Naive thymus-derived CD4-positive, alpha-beta T cell (primary cell): Measurements from ENCODE around the gene CTXN1. TPM values are rescaled to one million over a fixed set of nuclear protein-coding genes. Genes with fewer than 3 reads are reported as not detected.
A peak's percentile ranks its signal among the peaks of the same experiment; 100 is the strongest.

Source experiments
- ATAC-seq: fragments of 150-1000 bp; cut with Tn5 transposase; 2 replicates; pipeline ENCODE4 v1.10.0; 2021; ENCODE audit warnings: mild to moderate bottlenecking, moderate library complexity
- CTCF ChIA-PET: fragments of 350-600 bp; sonication (Branson Sonifier 250); formaldehyde crosslinking; loops from one replicate; lab custom pipeline; 2021; ENCODE audit warnings: antibody characterized with exemption; lab: Charles Lee
- POLR2A ChIA-PET: fragments of 350-600 bp; sonication (Branson Sonifier 250); formaldehyde crosslinking; loops from one replicate; lab custom pipeline; 2021; ENCODE audit warnings: antibody characterized with exemption, inconsistent platforms; lab: Charles Lee
- DNase-seq, 9 donors: peaks; one replicate each; pipeline versions ENCODE4 v3.0.0 to v3.0.0-alpha.2; 2020 to 2022; ENCODE audit warnings: mixed read lengths in 1 of 9
- H3K27ac ChIP-seq: one replicate; pipeline ENCODE4 v1.7.0; 2013; ENCODE audit warnings: mild to moderate bottlenecking, low read depth, low read length, moderate library complexity
- H3K27me3 ChIP-seq, 2 donors: one replicate each; pipeline ENCODE4 v1.7.0; 2013; ENCODE audit warnings: low read length in 2 of 2, mild to moderate bottlenecking in 2 of 2, moderate library complexity in 2 of 2; ENCODE audit not compliant: control insufficient read depth in 2 of 2, insufficient read depth in 2 of 2
- H3K36me3 ChIP-seq, 3 experiments: 1 replicate in 2 of 3; 2 replicates in 1 of 3; pipeline ENCODE4 v1.7.0; 2013; ENCODE audit warnings: low read length in 3 of 3, mild to moderate bottlenecking in 3 of 3, moderate library complexity in 1 of 3; ENCODE audit not compliant: insufficient read depth in 3 of 3, control insufficient read depth in 2 of 3
- H3K4me1 ChIP-seq, 2 donors: one replicate each; pipeline ENCODE4 v1.7.0; 2013; ENCODE audit warnings: low read length in 2 of 2, mild to moderate bottlenecking in 2 of 2, moderate library complexity in 1 of 2; ENCODE audit not compliant: control insufficient read depth in 2 of 2, insufficient read depth in 2 of 2
- H3K4me3 ChIP-seq: 2 replicates; pipeline ENCODE4 v1.7.0; 2013; ENCODE audit warnings: mild to moderate bottlenecking, low read length
- H3K9me3 ChIP-seq, 3 experiments: 1 replicate in 2 of 3; 2 replicates in 1 of 3; pipeline ENCODE4 v1.7.0; 2013; ENCODE audit warnings: low read length in 3 of 3; ENCODE audit not compliant: control insufficient read depth in 2 of 3
- H3K27ac Mint-ChIP-seq, 9 donors: one replicate each; pipeline ENCODE4 v1.8.0; 2020 to 2022; ENCODE audit warnings: mixed read lengths in 9 of 9, mild to moderate bottlenecking in 8 of 9, moderate library complexity in 5 of 9, inconsistent platforms in 2 of 9
- H3K27me3 Mint-ChIP-seq, 5 donors: one replicate each; pipeline ENCODE4 v1.8.0; 2021 to 2022; ENCODE audit warnings: mixed read lengths in 5 of 5, mild to moderate bottlenecking in 1 of 5
- H3K36me3 Mint-ChIP-seq, 5 donors: one replicate each; pipeline ENCODE4 v1.8.0; 2020 to 2022; ENCODE audit warnings: mixed read lengths in 5 of 5, mild to moderate bottlenecking in 3 of 5, inconsistent platforms in 1 of 5
- H3K4me1 Mint-ChIP-seq, 7 donors: one replicate each; pipeline ENCODE4 v1.8.0; 2020 to 2022; ENCODE audit warnings: mixed read lengths in 7 of 7, mild to moderate bottlenecking in 3 of 7, inconsistent platforms in 1 of 7
- H3K4me3 Mint-ChIP-seq, 10 donors: one replicate each; pipeline ENCODE4 v1.8.0; 2020 to 2022; ENCODE audit warnings: mild to moderate bottlenecking in 10 of 10, mixed read lengths in 10 of 10, moderate library complexity in 6 of 10, inconsistent platforms in 2 of 10
- H3K9me3 Mint-ChIP-seq, 11 donors: one replicate each; pipeline ENCODE4 v1.8.0; 2020 to 2022; ENCODE audit warnings: mixed read lengths in 11 of 11, mild to moderate bottlenecking in 4 of 11, inconsistent platforms in 1 of 11, moderate library complexity in 1 of 11
- intact Hi-C, 2 donors: fragments of 100-400 bp; cut with micrococcal nuclease; formaldehyde crosslinking; loops; one replicate each; pipeline ENCODE4 v1.15.1; 2023
- polyA plus RNA-seq, 2 donors: library from polyadenylated mRNA; unstranded; fragments of 300-500 nt; fragmentation: Illumina TruSeq; gene quantifications; one replicate each; pipeline ENCODE4 v1.2.3, GENCODE V29; 2021
- total RNA-seq, 6 experiments: library from RNA in 5 of 6; stranded (reverse) in 5 of 6; gene quantifications; 1 replicate in 5 of 6; 2 replicates in 1 of 6; pipeline ENCODE4 v1.2.3 and lab custom pipeline; 2021 to 2026

CTXN1 gene
- total and polyA plus RNA-seq, 7 experiments from 2014 or later, result 0.32 TPM; not detected in 6

- peaks cover 3 to 20% of the 10 kb centered on the region in 2 donors for H3K27me3 ChIP-seq
- DNase-seq, result peak in 8 of 9 donors; percentile 45 to 65 (median 52)
- intact Hi-C loops, result loop anchor here in 1 of 2 donors (10.0 kb wide), 1 partner anchor 1803 kb away; the partner anchor contains the start of gene RFX2
- no peaks in the 10 kb centered on the region for H3K9me3 ChIP-seq
- CTCF ChIA-PET, result interaction anchor here (0.9 to 1.8 kb wide), 5 partner anchors 9 to 65 kb away, joined by 3 to 11 read pairs (median 3); partner anchors contain the start of genes MAP2K7 and TIMM44
- Mint-ChIP-seq H3K27me3 (peaks cover 12 to 33% (median 14%) of the 10 kb centered on the region in 5 donors), H3K27ac (peak overlapping the region in 3 of 9 donors; percentile 31 to 52 (median 45)), H3K4me3 (peak overlapping the region; percentile 62 to 87 (median 79)), H3K9me3 (peaks cover 0 to 5% (median 0%) of the 10 kb centered on the region in 11 donors), H3K36me3 (peaks cover 4 to 15% (median 5%) of the 10 kb centered on the region in 5 donors), H3K4me1 (peaks cover 10 to 48% (median 37%) of the 10 kb centered on the region in 7 donors)
- peak overlapping the region; percentile 11 for H3K4me3 ChIP-seq
- peaks cover 25 to 34% of the 10 kb centered on the region in 2 donors for H3K4me1 ChIP-seq
- ATAC-seq, result no peak
- POLR2A ChIA-PET, result interaction anchor here (0.6 to 5.7 kb wide), 5 partner anchors 14 to 289 kb away, joined by 3 to 38 read pairs (median 3); partner anchors contain the start of gene TIMM44
- peaks cover 0 to 16% (median 4%) of the 10 kb centered on the region in 3 experiments for H3K36me3 ChIP-seq
- no peak overlapping the region for H3K27ac ChIP-seq
Measured at GRCh38 chr19:7917267-7918061, 8.5 kb downstream of the CTXN1 start.

- CTCF ChIA-PET, result interaction anchor here (0.6 to 1.5 kb wide), 2 partner anchors 48 to 51 kb away, joined by 3 read pairs; no protein-coding TSS in a partner anchor
- Mint-ChIP-seq H3K4me3 (peak overlapping the region; percentile 62 to 87 (median 79)), H3K27ac (peak overlapping the region in 5 of 9 donors; percentile 31 to 59 (median 48)), H3K27me3 (peaks cover 12 to 33% (median 14%) of the 10 kb centered on the region in 5 donors), H3K4me1 (peaks cover 10 to 44% (median 34%) of the 10 kb centered on the region in 7 donors), H3K9me3 (peaks cover 0 to 5% (median 0%) of the 10 kb centered on the region in 11 donors), H3K36me3 (peaks cover 4 to 13% (median 5%) of the 10 kb centered on the region in 5 donors)
- ATAC-seq, result no peak
- peaks cover 0 to 15% (median 0%) of the 10 kb centered on the region in 3 experiments for H3K36me3 ChIP-seq
- intact Hi-C loops, result loop anchor here (1.0 to 10.0 kb wide), 3 partner anchors 13 to 1802 kb away; partner anchors contain the start of genes MAP2K7 (in 1 of the 2) and RFX2 (in 1 of the 2)
- H3K4me1 ChIP-seq, result peaks cover 25 to 32% of the 10 kb centered on the region in 2 donors
- H3K27ac ChIP-seq, result no peak overlapping the region
- peaks cover 3 to 20% of the 10 kb centered on the region in 2 donors for H3K27me3 ChIP-seq
- POLR2A ChIA-PET, result interaction anchor here (0.6 to 5.7 kb wide), 3 partner anchors 27 to 260 kb away, joined by 3 to 38 read pairs (median 4); partner anchors contain the start of gene TIMM44
- H3K4me3 ChIP-seq, result peak overlapping the region; percentile 11
- no peak for DNase-seq
- no peaks in the 10 kb centered on the region for H3K9me3 ChIP-seq
Measured at GRCh38 chr19:7916955-7917266, 9.0 kb downstream of the CTXN1 start.

GRCh38 chr19:7916103-7916954, 9.6 kb downstream of the CTXN1 start:
- Mint-ChIP-seq H3K4me1 (peaks cover 10 to 38% (median 31%) of the 10 kb centered on the region in 7 donors), H3K4me3 (peak overlapping the region in 9 of 10 donors; percentile 40 to 87 (median 70)), H3K9me3 (peaks cover 0 to 5% (median 0%) of the 10 kb centered on the region in 11 donors), H3K27me3 (peaks cover 12 to 33% (median 14%) of the 10 kb centered on the region in 5 donors), H3K27ac (peak overlapping the region in 1 of 9 donors; percentile 45), H3K36me3 (peaks cover 4 to 13% (median 8%) of the 10 kb centered on the region in 5 donors)
- ChIA-PET CTCF (interaction anchor here (0.6 to 1.5 kb wide), 2 partner anchors 48 to 50 kb away, joined by 3 read pairs; no protein-coding TSS in a partner anchor), POLR2A (interaction anchor here (0.7 to 1.3 kb wide), 3 partner anchors 10 to 56 kb away, joined by 3 to 4 read pairs (median 3); no protein-coding TSS in a partner anchor)
- Histone ChIP-seq H3K9me3 (no peaks in the 10 kb centered on the region), H3K36me3 (peaks cover 0 to 18% (median 0%) of the 10 kb centered on the region in 3 experiments), H3K27ac (no peak overlapping the region), H3K4me3 (peak overlapping the region; percentile 11), H3K27me3 (peaks cover 3 to 20% of the 10 kb centered on the region in 2 donors), H3K4me1 (peaks cover 19 to 26% of the 10 kb centered on the region in 2 donors)
- intact Hi-C loops, result loop anchor here (1.0 to 10.0 kb wide), 3 partner anchors 12 to 1802 kb away; partner anchors contain the start of genes MAP2K7 (in 1 of the 2) and RFX2 (in 1 of the 2)
- no peak for ATAC-seq
- DNase-seq, result peak in 8 of 9 donors; percentile 46 to 80 (median 54)

- Histone ChIP-seq H3K4me3 (no peak overlapping the region), H3K9me3 (no peaks in the 10 kb centered on the region), H3K27me3 (peaks cover 3 to 20% of the 10 kb centered on the region in 2 donors), H3K4me1 (peaks cover 14 to 21% of the 10 kb centered on the region in 2 donors), H3K27ac (no peak overlapping the region), H3K36me3 (peaks cover 0 to 26% (median 0%) of the 10 kb centered on the region in 3 experiments)
- Mint-ChIP-seq H3K4me3 (peak overlapping the region; percentile 50 to 77 (median 70)), H3K27ac (peak overlapping the region in 1 of 9 donors; percentile 43), H3K4me1 (peaks cover 10 to 31% (median 25%) of the 10 kb centered on the region in 7 donors), H3K9me3 (peaks cover 0 to 5% (median 0%) of the 10 kb centered on the region in 11 donors), H3K36me3 (peaks cover 4 to 18% (median 8%) of the 10 kb centered on the region in 5 donors), H3K27me3 (peaks cover 12 to 33% (median 14%) of the 10 kb centered on the region in 5 donors)
- DNase-seq (peak in 1 of 9 donors; percentile 12), ATAC-seq (no peak)
- CTCF ChIA-PET, result interaction anchor here (0.8 kb wide), 1 partner anchor 46 kb away, joined by 3 read pairs; no protein-coding TSS in a partner anchor
- intact Hi-C loops, result loop anchor here (1.0 to 10.0 kb wide), 3 partner anchors 11 to 1801 kb away; partner anchors contain the start of genes MAP2K7 (in 1 of the 2) and RFX2 (in 1 of the 2)
- POLR2A ChIA-PET, result interaction anchor here (0.7 to 1.3 kb wide), 2 partner anchors 9 to 55 kb away, joined by 3 to 4 read pairs; no protein-coding TSS in a partner anchor
Measured at GRCh38 chr19:7915250-7916102, 10.5 kb downstream of the CTXN1 start.

GRCh38 chr19:7914598-7915045, 11.3 kb downstream of the CTXN1 start, which contains the start of gene TGFBR3L:
Gene TGFBR3L, plus strand, starts transcription at chr19:7914830.
- peak in 1 of 9 donors; percentile 6 for DNase-seq
- Histone ChIP-seq H3K27me3 (peaks cover 3 to 20% of the 10 kb centered on the region in 2 donors), H3K9me3 (no peaks in the 10 kb centered on the region), H3K36me3 (peaks cover 0 to 35% (median 0%) of the 10 kb centered on the region in 3 experiments), H3K4me3 (no peak within 1 kb of the TSS), H3K4me1 (peaks cover 11 to 17% of the 10 kb centered on the region in 2 donors), H3K27ac (no peak within 1 kb of the TSS)
- H3K27ac Mint-ChIP-seq, result peak within 1 kb of the TSS in 2 of 9 donors; percentile 43 to 45
- ChIA-PET CTCF (interaction anchor here (0.8 kb wide), 1 partner anchor 45 kb away, joined by 3 read pairs; no protein-coding TSS in a partner anchor), POLR2A (interaction anchor here (0.8 kb wide), 1 partner anchor 10 kb away, joined by 4 read pairs; no protein-coding TSS in a partner anchor)
- H3K27me3 Mint-ChIP-seq, result peaks cover 7 to 28% (median 10%) of the 10 kb centered on the region in 5 donors
- H3K9me3 Mint-ChIP-seq, result peaks cover 0 to 3% (median 0%) of the 10 kb centered on the region in 11 donors
- peaks cover 4 to 20% (median 8%) of the 10 kb centered on the region in 5 donors for H3K36me3 Mint-ChIP-seq
- intact Hi-C loops, result loop anchor here in 1 of 2 donors (10.0 kb wide), 1 partner anchor 1800 kb away; the partner anchor contains the start of gene RFX2
- peak within 1 kb of the TSS; percentile 50 to 77 (median 68) for H3K4me3 Mint-ChIP-seq
- no peak for ATAC-seq
- peaks cover 3 to 25% (median 19%) of the 10 kb centered on the region in 7 donors for H3K4me1 Mint-ChIP-seq
